Left forelimb (tissue), 1 donor: ENCODE data around the gene MCMBP.
A peak's percentile ranks its signal among the peaks of the same experiment; 100 is the strongest.
"Not testable (repeated sequence)": the region's sequence is repeated elsewhere in the genome, so short reads cannot be mapped to it uniquely, and the experiment has no call there.

Experiments
- DNase-seq: peaks from one replicate; pipeline ENCODE4 v3.0.0-alpha.2; 2018; ENCODE audit warnings: low spot score

Gene MCMBP

DNA sequence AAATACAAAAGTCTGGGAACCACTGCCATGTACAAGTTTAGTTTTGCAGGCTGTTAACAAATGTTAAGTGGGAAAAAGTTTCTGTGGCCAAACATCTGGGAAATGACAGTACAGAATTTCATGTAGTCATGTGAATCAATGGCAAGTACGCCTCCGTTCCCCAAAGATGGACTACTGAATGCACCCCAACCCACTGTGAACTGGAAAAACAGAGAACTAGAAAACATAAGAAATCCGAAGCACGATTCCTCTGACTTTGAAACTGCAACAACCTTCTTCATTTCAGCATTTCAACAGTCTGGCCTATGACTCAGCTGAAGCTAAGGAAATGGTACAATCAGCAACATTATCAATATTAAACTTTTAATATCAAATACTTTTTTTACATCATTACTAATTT, 41.8 kb downstream of the MCMBP start:
- DNase-seq, result no peak

DNA sequence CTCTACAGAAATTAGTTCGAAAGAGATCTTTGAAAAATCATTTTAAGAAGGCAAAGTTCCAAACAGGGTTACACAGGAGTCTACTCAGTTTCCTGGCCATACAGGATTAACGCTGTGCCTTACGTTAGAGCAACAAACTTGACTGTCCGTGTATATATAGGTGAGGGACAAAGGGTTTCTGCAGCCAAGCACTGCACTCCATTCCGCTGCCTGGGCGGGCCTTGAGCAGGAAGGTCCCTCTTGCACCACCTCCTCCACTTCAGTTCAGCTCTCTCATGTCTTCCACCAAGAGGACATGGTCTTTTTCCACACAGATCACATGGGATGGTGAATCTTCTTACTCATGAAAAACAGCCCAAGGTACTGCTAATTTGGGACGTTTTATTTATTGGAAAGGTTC, 43.2 kb downstream of the MCMBP start:
- DNase-seq, result no peak

DNA sequence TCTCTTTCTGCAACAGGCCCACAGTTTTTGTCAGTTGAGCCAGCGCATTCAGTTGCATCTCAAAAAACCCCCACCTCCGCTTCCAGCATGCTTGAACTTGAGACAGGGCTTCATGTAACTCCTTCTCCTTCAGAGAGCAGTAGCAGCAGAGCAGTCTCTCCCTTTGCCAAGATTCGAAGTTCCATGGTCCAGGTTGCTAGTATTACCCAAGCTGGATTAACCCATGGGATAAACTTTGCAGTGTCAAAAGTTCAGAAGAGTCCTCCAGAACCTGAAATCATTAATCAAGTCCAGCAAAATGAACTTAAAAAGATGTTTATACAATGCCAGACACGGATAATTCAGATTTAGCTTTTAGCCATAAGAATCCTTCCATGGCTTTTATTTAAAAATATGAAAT, 45.2 kb downstream of the MCMBP start:
- DNase-seq, result no peak

DNA sequence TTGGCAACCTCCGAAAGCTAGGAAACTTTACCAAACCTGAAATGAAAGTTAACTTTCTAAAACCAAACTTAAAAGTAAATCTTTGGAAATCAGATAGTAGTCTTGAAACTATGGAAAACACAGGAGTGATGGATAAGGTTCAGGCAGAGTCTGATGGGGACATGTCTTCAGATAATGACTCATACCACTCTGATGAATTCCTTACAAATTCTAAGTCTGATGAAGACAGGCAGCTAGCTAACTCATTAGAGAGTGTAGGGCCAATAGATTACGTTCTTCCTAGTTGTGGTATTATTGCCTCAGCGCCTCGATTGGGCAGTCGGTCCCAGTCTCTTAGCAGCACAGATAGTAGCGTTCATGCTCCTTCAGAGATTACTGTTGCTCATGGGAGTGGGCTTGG, 45.9 kb downstream of the MCMBP start:
- DNase-seq, result no peak

DNA sequence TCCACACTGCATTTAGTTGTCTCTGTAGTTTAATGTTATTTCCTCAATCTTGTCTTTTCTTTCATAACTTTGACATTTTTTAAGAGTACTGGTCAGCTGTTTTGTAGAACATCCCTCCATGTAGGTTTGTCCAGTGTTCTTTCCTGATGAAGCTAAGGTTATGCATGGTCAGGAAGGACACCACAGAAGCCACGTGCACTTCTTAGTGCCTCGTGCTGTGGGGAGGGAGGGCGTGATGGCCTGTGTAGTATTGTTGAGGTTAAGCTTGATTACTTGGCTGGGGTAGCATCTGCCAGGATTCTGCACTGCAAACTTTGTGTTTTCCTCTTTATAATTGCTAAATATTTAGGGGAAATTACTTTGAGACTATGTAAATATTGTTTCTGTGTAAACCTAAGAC, 48.3 kb downstream of the MCMBP start:
- DNase-seq, result no peak

DNA sequence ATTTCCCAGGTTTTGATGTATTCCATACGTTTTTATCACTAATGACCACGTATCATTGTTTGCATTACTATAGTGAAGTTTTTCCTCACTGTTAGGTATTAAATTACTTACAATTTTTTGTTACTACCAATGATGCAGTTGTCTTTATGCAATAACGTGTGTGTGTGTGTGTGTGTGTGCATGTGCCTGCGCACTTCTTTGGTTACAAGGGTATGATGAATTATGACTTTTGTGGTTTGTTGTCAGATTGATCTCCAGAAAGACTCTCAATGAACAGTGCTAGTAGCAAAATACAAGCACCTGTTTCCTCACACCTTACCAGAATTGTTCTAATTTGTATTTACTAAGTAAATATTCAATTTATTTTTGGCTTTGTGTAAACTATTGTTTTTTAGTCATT, 51.5 kb downstream of the MCMBP start:
- DNase-seq, result no peak

DNA sequence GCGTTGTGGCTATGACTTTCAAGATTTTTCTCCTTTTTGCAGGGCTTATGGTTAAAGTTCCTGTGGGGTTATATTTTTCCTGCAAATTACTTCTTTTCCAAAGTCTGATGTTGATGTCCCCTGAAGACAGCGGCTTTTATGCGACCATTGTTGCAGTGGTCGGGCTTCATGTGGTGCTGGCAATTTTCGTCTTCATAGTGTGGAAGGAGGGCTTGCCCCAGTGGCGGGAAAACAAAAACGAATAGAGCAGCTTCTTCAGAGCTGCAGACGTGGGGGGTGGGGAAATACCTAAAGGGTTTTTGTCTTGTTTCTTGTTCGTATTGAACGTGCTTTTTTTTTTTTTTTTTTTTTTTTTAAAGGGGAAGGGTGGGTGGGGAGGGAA, 53.8 kb downstream of the MCMBP start:
- DNase-seq, result no peak

DNA sequence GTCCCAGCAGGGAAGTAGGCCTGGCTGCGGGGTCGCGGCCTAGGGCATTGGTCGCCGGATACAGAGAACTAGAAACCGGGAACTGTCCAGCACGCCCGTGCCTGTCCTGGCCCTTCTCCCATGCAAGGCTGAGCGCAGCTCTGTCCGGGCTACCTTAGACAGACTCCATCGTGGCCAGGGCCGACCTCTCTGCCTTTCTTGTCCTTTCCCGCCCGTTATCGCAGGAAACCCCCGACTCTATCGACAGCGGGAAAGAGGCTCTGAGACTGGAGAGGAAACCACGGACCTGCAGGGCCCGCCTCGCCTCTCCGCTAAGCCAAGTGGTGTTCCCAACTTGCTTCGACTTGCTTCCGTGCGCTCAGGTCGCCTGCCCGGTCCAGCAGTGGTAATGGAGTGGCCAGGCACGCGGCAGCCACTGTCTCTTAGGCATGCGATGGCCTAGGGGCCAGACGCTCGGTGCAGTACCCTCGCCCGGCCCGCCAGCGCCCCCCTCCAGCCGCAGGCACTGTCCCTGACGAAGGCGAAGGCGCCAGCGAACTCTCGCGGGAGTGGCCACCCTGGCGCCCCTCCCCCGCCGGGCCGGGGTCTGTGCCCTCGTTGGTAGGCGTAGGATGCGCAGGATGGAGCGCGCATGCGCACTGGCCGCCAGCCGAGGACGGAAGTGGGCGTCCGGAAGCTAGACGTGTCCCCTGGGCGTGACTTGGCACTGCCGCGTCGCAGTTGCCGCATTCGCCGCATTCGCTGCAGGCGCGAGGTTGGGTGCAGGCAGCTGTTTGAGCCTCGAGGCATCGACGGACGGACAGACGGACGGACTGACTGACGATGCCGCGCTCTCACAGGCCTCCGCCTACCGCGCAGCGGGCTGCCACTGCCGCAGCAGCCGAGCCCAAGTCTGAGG, 54.4 kb downstream of the MCMBP start:
- peak; percentile 88 for DNase-seq

DNA sequence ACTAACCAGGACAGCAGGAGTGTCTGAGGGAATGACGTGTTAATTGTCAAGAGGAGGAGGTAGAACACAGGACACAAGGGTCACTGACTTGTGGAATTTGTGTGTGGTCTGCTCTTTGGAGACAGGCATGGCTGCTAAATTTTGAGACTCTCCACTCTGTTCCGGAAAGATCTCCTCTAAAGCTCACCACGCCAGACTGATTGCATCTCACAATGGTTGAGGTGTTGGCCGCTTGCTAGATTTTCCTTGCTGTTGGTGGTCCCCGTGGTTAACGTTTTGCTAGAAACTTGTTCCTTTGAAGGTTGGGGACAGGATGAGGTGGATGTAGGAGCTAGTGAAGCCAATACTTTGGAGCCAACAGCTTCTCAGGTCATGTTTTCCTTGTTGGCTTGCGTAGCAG, 57.0 kb downstream of the MCMBP start:
- no peak for DNase-seq

DNA sequence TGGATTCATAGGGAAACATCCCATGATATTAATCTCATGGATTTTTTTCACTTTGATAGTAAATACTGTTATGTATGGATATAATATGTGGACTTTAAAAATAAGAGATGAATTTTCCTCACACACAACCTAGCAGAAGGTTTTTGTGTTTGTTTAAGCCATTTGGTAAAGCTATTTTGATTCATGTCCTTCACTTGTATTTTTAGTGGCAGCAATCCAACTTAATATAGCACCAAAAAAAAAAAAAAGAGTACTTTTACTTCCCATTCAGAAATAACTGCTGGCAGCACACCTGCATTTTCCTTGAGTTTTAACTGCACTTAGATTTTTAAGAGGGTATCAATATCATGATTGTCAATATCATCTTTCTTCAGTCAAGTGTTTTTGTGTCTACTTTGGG, 60.0 kb downstream of the MCMBP start:
- no peak for DNase-seq

DNA sequence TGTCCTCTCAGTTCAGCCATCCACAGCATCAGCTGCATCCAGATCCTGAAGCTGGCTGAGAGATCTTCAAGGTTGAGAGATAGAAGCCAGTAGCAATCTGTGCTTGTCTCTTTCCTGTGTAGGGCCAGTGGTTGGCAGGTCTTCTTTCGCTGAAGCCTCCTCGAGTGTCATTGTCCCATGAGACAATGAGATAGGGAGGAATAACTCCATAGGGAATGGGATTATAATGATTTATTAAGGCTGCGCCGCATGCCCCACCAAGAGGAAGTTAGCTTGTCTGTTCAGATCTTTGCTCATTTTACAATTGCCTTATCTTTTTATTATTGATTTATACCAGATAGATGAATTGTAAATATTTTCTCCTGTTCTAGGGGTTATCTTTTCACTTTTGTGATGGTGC, 61.5 kb downstream of the MCMBP start:
- DNase-seq, result no peak

DNA sequence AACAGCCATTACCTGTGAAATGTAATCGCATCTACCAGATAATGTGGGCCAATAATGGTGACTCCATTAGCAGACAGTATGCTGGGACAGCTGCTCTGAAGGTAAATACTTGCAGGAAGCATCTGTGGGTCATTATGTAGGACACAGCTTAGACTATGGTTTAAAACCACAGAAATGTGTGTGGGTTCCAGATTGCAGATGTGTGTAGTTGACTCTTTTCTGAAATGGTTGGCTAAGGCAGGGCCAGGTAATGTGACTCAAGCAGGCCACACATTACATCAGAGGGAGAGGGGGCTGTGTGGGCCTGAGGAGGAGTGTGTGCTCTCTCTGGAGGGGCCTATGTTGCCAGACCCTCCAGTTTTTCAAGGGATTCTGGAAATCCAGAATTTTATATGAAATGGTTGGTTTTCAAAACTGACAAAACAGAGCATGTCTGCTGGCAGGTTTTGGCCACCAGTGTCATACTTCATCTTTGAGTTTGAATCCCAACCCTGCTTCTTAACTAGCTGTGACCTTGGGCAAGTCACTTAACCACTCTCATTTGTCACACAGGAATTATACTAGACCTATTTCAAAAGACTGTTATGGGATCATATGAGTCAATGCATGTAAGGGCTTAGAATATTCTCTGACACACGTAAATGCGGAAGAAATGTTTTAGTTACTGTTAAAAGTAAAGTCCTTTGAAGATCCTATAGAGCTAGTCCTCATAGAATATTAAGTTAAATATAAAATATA, 64.5 kb downstream of the MCMBP start:
- DNase-seq, result no peak

DNA sequence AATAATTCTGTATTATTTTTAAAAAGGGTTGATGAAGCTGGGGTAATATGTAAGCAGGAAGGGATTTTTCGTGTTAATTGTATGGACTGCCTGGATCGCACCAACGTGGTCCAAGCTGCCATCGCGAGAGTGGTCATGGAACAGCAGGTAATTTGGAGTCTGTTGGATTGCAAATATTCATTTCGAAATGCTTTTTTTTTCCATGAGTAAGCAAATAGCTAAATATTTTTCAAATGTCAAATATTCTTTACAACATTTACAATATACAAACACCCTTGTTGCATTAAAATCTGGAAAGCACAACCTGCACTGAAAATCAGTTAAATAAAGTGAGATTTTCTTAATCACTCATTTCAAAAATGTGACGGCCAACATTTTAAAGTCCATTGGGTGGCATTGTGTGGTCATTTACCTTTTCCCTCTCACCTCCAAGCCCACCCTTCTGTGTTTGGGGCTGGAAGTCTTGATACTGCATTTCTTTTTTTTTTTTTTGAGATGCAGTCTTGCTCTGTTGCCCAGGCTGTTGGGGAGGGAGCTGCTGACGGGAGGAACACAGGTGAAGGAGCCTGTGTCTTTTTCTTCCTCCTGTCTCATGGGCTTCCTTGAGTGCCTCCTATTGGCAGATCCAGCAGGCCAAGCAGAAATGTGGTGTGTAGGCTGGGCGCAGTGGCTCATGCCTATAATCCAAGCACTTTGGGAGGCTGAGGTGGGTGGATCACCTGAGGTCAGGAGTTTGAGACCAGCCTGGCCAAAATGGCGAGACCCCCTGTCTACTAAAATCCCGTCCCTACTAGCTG, 66.1 kb downstream of the MCMBP start:
- no peak for DNase-seq

DNA sequence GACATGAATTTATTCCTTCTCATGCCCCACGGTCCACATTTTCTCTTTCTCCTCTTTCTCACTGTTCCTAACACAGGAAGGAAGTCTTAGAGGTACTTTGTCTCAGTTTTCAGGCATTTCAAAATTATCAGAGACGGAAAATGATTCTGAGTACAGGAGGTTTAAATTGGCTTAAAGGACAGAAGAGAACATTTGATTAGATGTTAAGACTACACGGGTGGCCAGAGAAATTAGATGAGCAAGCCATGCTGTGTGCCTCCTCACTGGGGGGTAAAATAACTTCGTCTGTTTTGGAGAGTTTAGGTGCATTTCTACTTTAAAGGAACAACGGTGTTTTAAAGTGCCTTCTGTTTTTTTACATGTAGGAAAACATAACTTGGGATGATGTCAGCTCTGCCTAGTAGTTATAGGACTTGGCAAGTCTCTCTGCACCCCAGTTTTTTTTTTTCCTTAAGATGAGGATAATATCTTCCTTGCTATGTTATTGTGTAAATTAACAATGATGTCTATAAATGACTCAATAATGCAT, 66.9 kb downstream of the MCMBP start:
- DNase-seq, result no peak

DNA sequence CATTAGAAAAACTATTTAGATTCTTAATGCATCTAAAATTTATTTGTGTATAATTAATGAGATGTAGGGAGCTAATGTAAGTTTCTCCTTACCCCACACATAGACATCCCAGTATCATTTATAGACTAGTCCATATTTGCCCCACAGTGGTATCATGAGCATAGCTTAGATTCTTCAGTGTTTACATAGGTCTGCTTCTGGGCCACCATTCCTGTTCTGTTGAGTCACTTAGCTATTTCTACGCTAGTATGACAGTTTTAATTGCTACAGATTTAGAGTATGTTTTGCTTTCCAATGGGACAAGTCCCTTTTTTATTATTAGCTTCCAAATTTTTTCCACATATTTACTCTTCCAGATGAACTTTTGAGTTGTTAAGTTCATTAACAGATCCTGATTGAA, 69.4 kb downstream of the MCMBP start:
- DNase-seq, result no peak

DNA sequence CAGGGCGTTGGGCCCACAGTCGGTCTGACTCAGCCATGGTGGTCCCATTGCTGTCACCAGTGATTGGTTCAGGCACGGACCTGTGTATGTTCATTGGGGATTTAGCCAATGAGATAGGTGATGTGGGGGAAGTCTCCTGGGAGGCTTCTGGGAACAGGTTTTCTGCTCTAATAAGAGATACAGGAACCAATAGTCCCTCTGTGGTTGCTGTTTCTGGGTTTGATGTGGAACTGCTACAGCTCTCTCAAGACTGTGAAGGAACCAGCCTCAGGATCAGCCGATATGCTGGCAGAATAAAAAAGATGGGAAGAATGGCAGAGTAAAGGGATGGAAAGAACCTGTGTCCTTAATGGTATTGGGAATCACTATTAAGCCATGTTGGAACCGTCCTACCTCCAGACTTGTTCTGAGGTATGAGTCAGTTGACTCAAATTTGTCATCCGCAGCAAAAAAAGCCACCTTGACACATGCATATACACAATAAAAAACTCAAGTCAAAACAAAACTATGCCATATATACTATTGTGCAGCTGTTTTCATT, 70.6 kb downstream of the MCMBP start:
- no peak for DNase-seq

DNA sequence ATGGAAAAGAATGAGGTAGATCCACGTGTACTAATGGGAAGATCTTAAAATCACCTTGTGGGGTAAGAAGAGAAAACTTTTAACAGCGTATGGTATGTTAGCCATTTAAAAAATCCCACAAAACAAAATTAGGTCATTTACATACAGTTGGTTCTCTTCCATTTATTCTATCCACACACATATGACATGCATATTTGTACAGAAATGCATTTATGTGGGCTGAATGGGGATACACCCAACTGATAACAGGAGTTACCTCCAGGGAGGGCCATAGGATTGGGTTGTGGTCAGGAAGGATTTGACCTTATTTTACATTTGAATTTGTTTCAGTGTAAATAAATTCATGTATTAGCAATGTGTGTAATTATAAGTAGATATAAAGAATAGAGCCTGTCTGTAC, 71.5 kb downstream of the MCMBP start:
- no peak for DNase-seq

DNA sequence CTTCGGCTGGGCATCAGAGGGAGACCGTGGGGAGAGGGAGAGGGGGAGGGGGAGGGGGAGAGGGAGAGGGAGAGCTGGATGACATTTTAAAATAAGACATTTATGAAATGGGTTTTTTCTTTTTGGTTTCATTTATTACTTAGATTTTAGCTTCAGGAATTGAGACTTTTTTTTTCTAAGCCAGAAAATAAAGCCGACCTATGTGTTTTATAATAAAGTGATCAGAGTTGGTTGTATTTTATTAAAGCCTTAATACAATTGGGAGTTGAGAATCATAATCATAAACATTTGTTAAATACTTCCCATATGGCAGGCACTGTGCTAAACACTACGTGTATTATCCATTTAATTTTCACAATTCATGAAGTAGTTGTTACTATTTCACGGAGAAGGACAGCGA, 76.6 kb downstream of the MCMBP start:
- DNase-seq, result no peak

DNA sequence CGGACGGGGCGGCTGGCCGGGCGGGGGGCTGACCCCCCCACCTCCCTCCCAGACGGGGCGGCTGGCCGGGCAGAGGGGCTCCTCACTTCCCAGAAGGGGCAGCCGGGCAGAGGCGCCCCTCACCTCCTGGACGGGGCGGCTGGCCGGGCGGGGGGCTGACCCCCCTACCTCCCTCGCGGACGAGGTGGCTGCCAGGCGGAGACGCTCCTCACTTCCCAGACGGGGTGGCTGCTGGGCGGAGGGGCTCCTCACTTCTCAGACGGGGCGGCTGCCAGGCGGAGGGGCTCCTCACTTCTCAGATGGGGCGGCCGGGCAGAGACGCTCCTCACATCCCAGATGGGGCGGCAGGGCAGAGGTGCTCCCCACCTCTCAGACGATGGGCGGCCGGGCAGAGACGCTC, 77.5 kb downstream of the MCMBP start:
- not testable (repeated sequence) for DNase-seq

DNA sequence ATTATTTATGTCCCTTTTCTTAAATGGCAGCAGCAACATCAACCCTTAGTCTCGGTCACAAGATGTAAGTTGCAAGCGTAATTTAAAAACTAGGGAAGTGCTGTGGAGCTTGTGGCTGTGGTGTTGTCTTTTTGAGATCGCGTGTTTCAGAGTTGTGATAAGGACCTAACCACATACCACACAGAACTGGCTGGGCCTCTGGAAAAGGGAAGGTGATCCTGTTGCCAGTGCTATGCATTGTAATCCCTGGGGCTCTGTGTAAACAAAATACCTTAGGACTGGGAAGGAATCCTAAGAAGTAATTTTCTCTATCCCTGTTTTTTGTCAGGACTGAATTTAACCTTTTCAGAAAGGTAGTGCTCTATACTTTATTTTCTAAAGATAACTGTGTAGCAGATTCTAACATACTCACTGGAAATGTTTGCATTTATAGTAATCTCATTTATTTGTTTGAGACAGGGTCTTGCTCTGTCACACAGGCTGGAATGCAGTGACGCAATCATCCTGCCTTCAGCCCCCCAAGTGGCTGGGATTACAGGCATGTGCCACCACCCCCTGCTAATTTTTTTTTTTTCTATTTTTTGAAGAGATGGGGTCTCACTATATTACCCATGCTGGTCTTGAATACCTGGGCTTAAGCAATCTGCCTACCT, 86.4 kb downstream of the MCMBP start:
- DNase-seq, result no peak

DNA sequence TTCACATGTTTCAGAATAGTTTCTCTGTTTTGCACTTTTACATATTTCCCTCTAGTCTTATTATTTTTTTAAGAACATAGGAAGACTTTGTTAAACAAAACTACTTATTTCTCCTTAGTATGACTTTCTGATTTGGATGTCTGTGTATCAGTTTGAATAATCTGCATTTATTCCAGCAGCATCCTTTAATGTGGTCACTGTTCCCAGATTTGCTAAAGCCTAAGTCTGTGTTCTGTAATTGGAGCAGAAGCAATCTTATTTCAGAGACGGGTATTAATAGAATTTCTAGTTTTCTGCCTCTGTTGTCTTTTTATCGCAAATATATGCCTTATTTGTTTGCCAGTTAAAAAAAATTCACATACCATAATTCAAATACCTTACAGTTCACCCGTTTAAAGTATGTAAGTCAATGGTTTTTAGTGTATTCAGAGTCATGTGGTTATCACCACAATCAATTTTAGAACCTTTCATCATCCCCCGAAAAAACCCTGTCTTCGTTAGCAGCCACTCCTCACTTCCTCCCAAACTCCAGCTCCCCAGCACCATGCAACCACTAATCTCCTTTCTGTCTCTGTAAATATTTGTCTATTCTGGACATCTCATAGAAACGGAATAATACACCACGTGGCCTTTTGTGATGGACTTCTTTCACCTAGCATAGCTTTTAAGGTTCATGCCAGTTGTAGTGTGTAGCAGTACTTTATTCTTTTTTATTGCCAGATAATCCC, 88.1 kb downstream of the MCMBP start:
- no peak for DNase-seq
